Neural progenitor cell (in vitro differentiated cells): ENCODE measurements around the gene SNX13.
"Not testable (repeated sequence)": the region's sequence is repeated elsewhere in the genome, so short reads cannot be mapped to it uniquely, and the experiment has no call there.

Experiments used
- CTCF ChIP-seq: fragments of 200-600 bp; sonication (generic); IDR thresholded peaks from 2 replicates; pipeline ENCODE4 v1.5.1; 2017; ENCODE audit warnings: antibody characterized with exemption, mild to moderate bottlenecking
- EZH2 ChIP-seq: fragments of 200-600 bp; sonication (generic); IDR thresholded peaks from 2 replicates; pipeline ENCODE4 v1.6.1; 2017; ENCODE audit warnings: antibody characterized with exemption, mild to moderate bottlenecking, moderate library complexity

GRCh38 chr7:17909310-17909709 lies 31.0 kb downstream of the SNX13 start:
- TF ChIP-seq EZH2, CTCF: not testable (repeated sequence)
